H1 (cell line): ENCODE results near the gene GP2. TPM values are rescaled to one million over a fixed set of nuclear protein-coding genes. Genes with fewer than 3 reads are reported as not detected.
A peak's percentile ranks its signal among the peaks of the same experiment; 100 is the strongest.

ENCODE experiments used
- CTCF ChIA-PET: fragments of 300-600 bp; sonication (Branson Sonifier 250); formaldehyde crosslinking; loops from one replicate; lab custom pipeline; 2021; ENCODE audit not compliant: partially characterized antibody; lab: Charles Lee
- POLR2A ChIA-PET: fragments of 300-600 bp; sonication (Branson Sonifier 250); formaldehyde crosslinking; loops from one replicate; lab custom pipeline; 2021; ENCODE audit warnings: inconsistent platforms; ENCODE audit not compliant: partially characterized antibody; lab: Charles Lee
- DNase-seq, 2 experiments: peaks; one replicate each; pipeline versions ENCODE4 v3.0.0 to v3.0.0-alpha.2; 2010 to 2022; ENCODE audit warnings: low spot score in 2 of 2, low read depth in 1 of 2, mixed read lengths in 1 of 2
- FAIRE-seq: peaks from 2 replicates; lab custom pipeline; 2011; peaks lifted over from hg19 to GRCh38; lab: Jason Lieb, UNC
- H2AFZ ChIP-seq: 2 replicates; pipeline ENCODE4 v1.8.1; 2012; ENCODE audit warnings: low read length, inconsistent platforms
- H2AK5ac ChIP-seq: 2 replicates; pipeline ENCODE4 v1.6.1; 2013; ENCODE audit warnings: low read depth, low read length
- H2BK120ac ChIP-seq: replicated peaks from 2 replicates; pipeline ENCODE3; 2013; ENCODE audit warnings: low read depth, low read length, inconsistent platforms
- H2BK12ac ChIP-seq: 2 replicates; pipeline ENCODE4 v1.6.1; 2013; ENCODE audit warnings: low read depth, low read length
- H2BK15ac ChIP-seq: 2 replicates; pipeline ENCODE4 v1.6.1; 2013; ENCODE audit warnings: low read length
- H2BK20ac ChIP-seq: 2 replicates; pipeline ENCODE4 v1.6.1; 2013; ENCODE audit warnings: low read length
- H2BK5ac ChIP-seq: 2 replicates; pipeline ENCODE4 v1.6.1; 2013; ENCODE audit warnings: low read depth, low read length
- H3K14ac ChIP-seq: 2 replicates; pipeline ENCODE4 v1.6.1; 2013; ENCODE audit warnings: inconsistent platforms; ENCODE audit not compliant: insufficient read length
- H3K18ac ChIP-seq: 2 replicates; pipeline ENCODE4 v1.6.1; 2013; ENCODE audit warnings: low read length; ENCODE audit errors: extremely low read depth
- H3K23ac ChIP-seq: 2 replicates; pipeline ENCODE4 v1.6.1; 2013; ENCODE audit warnings: inconsistent platforms; ENCODE audit not compliant: insufficient read length
- H3K23me2 ChIP-seq: 2 replicates; pipeline ENCODE4 v1.6.1; 2013; ENCODE audit warnings: low read depth, low read length
- H3K27ac ChIP-seq: 2 replicates; pipeline ENCODE4 v1.6.1; 2011; ENCODE audit warnings: low read depth, low read length, inconsistent platforms
- H3K27me3 ChIP-seq, 4 experiments: replicated peaks in 1 of 4; 1 replicate in 1 of 4; 2 replicates in 3 of 4; pipeline versions ENCODE4 v1.6.1 to v1.8.1; 2011 to 2013; ENCODE audit warnings: low read length in 3 of 4, mild to moderate bottlenecking in 3 of 4, inconsistent platforms in 2 of 4, mixed read lengths in 2 of 4, moderate library complexity in 1 of 4; ENCODE audit not compliant: control insufficient read depth in 3 of 4, insufficient read depth in 3 of 4; ENCODE audit errors: extremely low read depth in 1 of 4
- H3K36me3 ChIP-seq, 4 experiments: 2 replicates each; pipeline versions ENCODE4 v1.6.1 to v1.8.1; 2011 to 2013; ENCODE audit warnings: mild to moderate bottlenecking in 4 of 4, low read length in 3 of 4, moderate library complexity in 2 of 4, control low read depth in 1 of 4, inconsistent platforms in 1 of 4; ENCODE audit not compliant: insufficient read depth in 4 of 4, control insufficient read depth in 2 of 4
- H3K4ac ChIP-seq: replicated peaks from 2 replicates; pipeline ENCODE3; 2013; ENCODE audit warnings: low read length, low read depth, mixed read lengths, inconsistent platforms; ENCODE audit not compliant: insufficient read length
- H3K4me1 ChIP-seq, 4 experiments: replicated peaks in 1 of 4; 1 replicate in 1 of 4; 2 replicates in 3 of 4; pipeline versions ENCODE4 v1.6.1 to v1.8.1; 2011 to 2013; ENCODE audit warnings: low read length in 3 of 4, inconsistent platforms in 2 of 4, mixed read lengths in 1 of 4; ENCODE audit not compliant: insufficient read depth in 4 of 4, control insufficient read depth in 3 of 4
- H3K4me2 ChIP-seq, 2 experiments: 2 replicates each; pipeline versions ENCODE4 v1.6.1 to v1.8.1; 2011 to 2013; ENCODE audit warnings: low read depth in 2 of 2, low read length in 2 of 2, control low read depth in 1 of 2, inconsistent platforms in 1 of 2, mild to moderate bottlenecking in 1 of 2; ENCODE audit not compliant: insufficient read depth in 1 of 2
- H3K4me3 ChIP-seq, 4 experiments: fragments of 200-600, 300-600 bp in 1 of 4; sonication (generic), shearing (Covaris generic), sonication (Bioruptor Twin) in 1 of 4; 2 replicates each; pipeline versions ENCODE4 v1.5.1 to v1.8.1; 2011 to 2016; ENCODE audit warnings: low read length in 4 of 4, low read depth in 3 of 4, control low read depth in 2 of 4, inconsistent platforms in 2 of 4, mild to moderate bottlenecking in 2 of 4, mixed read lengths in 1 of 4, moderate library complexity in 1 of 4; ENCODE audit not compliant: insufficient read depth in 2 of 4; ENCODE audit errors: extremely low read depth in 1 of 4
- H3K56ac ChIP-seq: replicated peaks from 2 replicates; pipeline ENCODE3; 2013; ENCODE audit warnings: low read depth, mild to moderate bottlenecking, mixed read lengths, low read length, inconsistent platforms; ENCODE audit not compliant: insufficient read length
- H3K79me1 ChIP-seq: 2 replicates; pipeline ENCODE4 v1.6.1; 2013; ENCODE audit warnings: low read depth, low read length, control low read depth
- H3K79me2 ChIP-seq, 2 experiments: 2 replicates each; pipeline versions ENCODE4 v1.6.1 to v1.8.1; 2012 to 2013; ENCODE audit warnings: low read length in 2 of 2, mild to moderate bottlenecking in 2 of 2, inconsistent platforms in 1 of 2; ENCODE audit not compliant: insufficient read depth in 2 of 2, control insufficient read depth in 1 of 2
- H3K9ac ChIP-seq, 4 experiments: replicated peaks in 1 of 4; 1 replicate in 1 of 4; 2 replicates in 3 of 4; pipeline versions ENCODE4 v1.6.1 to v1.8.1; 2011 to 2013; ENCODE audit warnings: low read depth in 3 of 4, low read length in 3 of 4, control low read depth in 2 of 4, mild to moderate bottlenecking in 2 of 4, moderate library complexity in 2 of 4, inconsistent platforms in 1 of 4; ENCODE audit errors: extremely low read depth in 1 of 4
- H3K9me3 ChIP-seq, 2 experiments: 2 replicates each; pipeline versions ENCODE4 v1.6.1 to v1.8.1; 2012 to 2013; ENCODE audit warnings: mild to moderate bottlenecking in 2 of 2, moderate library complexity in 2 of 2, control low read depth in 1 of 2, inconsistent platforms in 1 of 2, low read depth in 1 of 2, low read length in 1 of 2, mixed read lengths in 1 of 2; ENCODE audit not compliant: insufficient read depth in 2 of 2
- H4K20me1 ChIP-seq, 2 experiments: replicated peaks in 1 of 2; 2 replicates each; pipeline versions ENCODE3 to v1.8.1; 2011 to 2013; ENCODE audit warnings: inconsistent platforms in 2 of 2, low read length in 2 of 2, mild to moderate bottlenecking in 1 of 2; ENCODE audit not compliant: insufficient read depth in 2 of 2, control insufficient read depth in 1 of 2
- H4K5ac ChIP-seq: 2 replicates; pipeline ENCODE4 v1.6.1; 2013; ENCODE audit warnings: low read length, low read depth, mixed read lengths, inconsistent platforms; ENCODE audit not compliant: insufficient read length
- H4K8ac ChIP-seq: 2 replicates; pipeline ENCODE4 v1.8.0; 2013; ENCODE audit warnings: mild to moderate bottlenecking, moderate library complexity, low read length, inconsistent platforms; ENCODE audit not compliant: insufficient read depth; ENCODE audit errors: extremely low read depth
- H4K91ac ChIP-seq: replicated peaks from 2 replicates; pipeline ENCODE3; 2013; ENCODE audit warnings: low read length, mixed read lengths, inconsistent platforms; ENCODE audit not compliant: insufficient read length
- BACH1 ChIP-seq: IDR thresholded peaks from 2 replicates; pipeline ENCODE4 v1.6.1; 2012; ENCODE audit warnings: low read length, improper control_type of control experiment
- CREB1 ChIP-seq: IDR thresholded peaks from 2 replicates; pipeline ENCODE4 v1.6.1; 2012; ENCODE audit warnings: inconsistent platforms
- FOSL1 ChIP-seq: IDR thresholded peaks from 2 replicates; pipeline ENCODE4 v1.6.1; 2011; ENCODE audit warnings: mild to moderate bottlenecking, low read depth, low read length, moderate library complexity; ENCODE audit not compliant: insufficient read depth
- GABPA ChIP-seq: IDR thresholded peaks from 2 replicates; pipeline ENCODE4 v1.6.1; 2011; ENCODE audit warnings: mild to moderate bottlenecking, low read length, moderate library complexity, borderline replicate concordance; ENCODE audit not compliant: insufficient read depth
- RBBP5 ChIP-seq: IDR thresholded peaks from 2 replicates; pipeline ENCODE4 v1.7.1; 2012; ENCODE audit warnings: low read depth, mild to moderate bottlenecking, inconsistent platforms, low read length, moderate library complexity, borderline replicate concordance
- SIX5 ChIP-seq: IDR thresholded peaks from 2 replicates; pipeline ENCODE4 v1.6.1; 2011; ENCODE audit warnings: mild to moderate bottlenecking, low read depth, low read length
- TCF12 ChIP-seq: IDR thresholded peaks from 2 replicates; pipeline ENCODE4 v1.6.1; 2011; ENCODE audit warnings: low read depth, mild to moderate bottlenecking, low read length
- YY1 ChIP-seq: IDR thresholded peaks from 2 replicates; pipeline ENCODE4 v1.6.1; 2011; ENCODE audit warnings: low read depth, mild to moderate bottlenecking, low read length
- whole genome bisulfite sequencing, 2 experiments: shearing (Covaris generic) in 1 of 2; methylation state at CpG; one replicate each; pipeline versions ENCODE4 v1.1.6 to v1.1.7; 2013 to 2015; ENCODE audit warnings: low lambda C conversion rate in 2 of 2, mixed read lengths in 2 of 2, inconsistent platforms in 1 of 2, low coverage in 1 of 2, missing lambda C conversion rate in 1 of 2; ENCODE audit not compliant: insufficient replicate concordance in 2 of 2, insufficient coverage in 1 of 2, insufficient read length in 1 of 2; ENCODE audit errors: extremely low coverage in 1 of 2, missing lambda C conversion rate in 1 of 2; 5-methylcytosine and 5-hydroxymethylcytosine counted together
- polyA plus RNA-seq, 7 experiments: library from polyadenylated mRNA; depleted of rRNA in 3 of 7; stranded (reverse) in 5 of 7; unstranded in 2 of 7; fragments of >200 nt in 5 of 7; fragments of 200-250 nt in 2 of 7; gene quantifications; 1 replicate in 5 of 7; 2 replicates in 1 of 7; 4 replicates in 1 of 7; pipeline versions ENCODE4 v1.2.1 to v1.2.3, GENCODE V29; 2011 to 2013; ENCODE audit warnings: missing spikeins in 2 of 7, mixed read lengths in 2 of 7
- total RNA-seq: library from RNA; stranded (reverse); fragmentation: NEBNext Ultra II Directional; extraction: Animal tissue kit (Norgen Biotek cat#: 25700); gene quantifications from 2 replicates; pipeline ENCODE4 v1.2.1, GENCODE V29; 2021
- TF ChIP-seq, protein P1 (sequence below), 3 experiments: IDR thresholded peaks; 1 replicate in 2 of 3; 2 replicates in 1 of 3; pipeline versions ENCODE4 v1.5.1 to v1.6.1; 2011; ENCODE audit warnings: low read length in 3 of 3, mild to moderate bottlenecking in 3 of 3, inconsistent platforms in 2 of 3, low read depth in 1 of 3, moderate library complexity in 1 of 3; ENCODE audit not compliant: insufficient read depth in 1 of 3; ENCODE audit errors: control extremely low read depth in 1 of 3
- TF ChIP-seq, protein P2 (sequence below): IDR thresholded peaks from 2 replicates; pipeline ENCODE4 v1.6.1; 2012; ENCODE audit warnings: inconsistent platforms
- TF ChIP-seq, protein P3 (sequence below): IDR thresholded peaks from 2 replicates; pipeline ENCODE4 v1.6.1; 2011; ENCODE audit warnings: low read depth, mild to moderate bottlenecking, low read length; ENCODE audit not compliant: insufficient read depth

The GP2 gene
- total and polyA plus RNA-seq, 2 of the 8 experiments (the other 6 are each of a cell fraction or from before 2014, with no cell fraction given), result not detected

DNA sequence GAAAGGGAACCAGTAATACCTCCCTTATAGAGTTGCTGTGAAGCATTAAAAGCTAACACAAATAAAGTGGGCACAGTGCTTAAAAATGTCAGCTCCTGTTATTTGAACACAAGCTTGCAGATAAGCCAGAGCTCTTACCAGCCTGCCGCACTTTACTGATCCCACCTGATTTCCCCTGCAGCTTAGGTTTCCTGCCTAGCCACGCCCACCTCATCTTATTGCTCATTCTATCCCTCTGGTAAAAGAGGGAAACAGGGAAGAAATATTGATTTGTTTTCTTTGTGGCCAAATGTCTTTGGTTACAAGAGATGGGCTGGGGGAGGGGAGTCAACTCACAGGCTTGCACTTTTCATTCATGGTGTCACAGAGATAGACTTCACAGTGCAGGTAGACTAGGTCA is 9.6 kb upstream of the GP2 start:
- Histone ChIP-seq H3K27me3 (no peaks in the 10 kb centered on the region), H2AFZ (peak overlapping the region; percentile 19; the same call in 1 of the 2 replicates), H2BK5ac (no peak overlapping the region), H3K18ac (no peak overlapping the region), H4K20me1 (no peaks in the 10 kb centered on the region), H3K23me2 (no peaks in the 10 kb centered on the region), H3K4me1 (peaks cover 0 to 2% (median 0%) of the 10 kb centered on the region in 4 experiments; a peak in 2 of 7 replicates), H3K79me1 (no peaks in the 10 kb centered on the region), H2BK12ac (no peak overlapping the region), H2BK120ac (no peak overlapping the region), H4K8ac (no peak overlapping the region), H4K91ac (no peak overlapping the region), H3K4ac (no peak overlapping the region), H3K14ac (no peak overlapping the region), H3K36me3 (no peaks in the 10 kb centered on the region), H3K4me2 (no peak overlapping the region), H3K56ac (no peak overlapping the region), H3K27ac (no peak overlapping the region), H3K4me3 (no peak overlapping the region), H3K9me3 (no peaks in the 10 kb centered on the region), H2BK15ac (no peak overlapping the region), H3K23ac (no peak overlapping the region), H3K9ac (no peak overlapping the region), H2AK5ac (no peak overlapping the region), H3K79me2 (no peaks in the 10 kb centered on the region), H4K5ac (no peak overlapping the region), H2BK20ac (no peak overlapping the region)
- DNase-seq, result no peak
- ChIA-PET CTCF (interaction anchor here (1.0 to 7.5 kb wide), 6 partner anchors 11 to 438 kb away, joined by 3 to 47 read pairs (median 6); no protein-coding TSS in a partner anchor), POLR2A (no interaction called here)
- FAIRE-seq, result no peak
- 81% methylated on average over 2 of the region's 2 CpGs; no CpG with 5 or more reads in 1 of the 2 experiments for WGBS, 2 experiments
- TF ChIP-seq CREB1 (no peak), TCF12 (no peak), BACH1 (no peak), GABPA (no peak), YY1 (no peak), SIX5 (no peak), FOSL1 (no peak), RBBP5 (no peak)
- TF ChIP-seq, protein P1, sequence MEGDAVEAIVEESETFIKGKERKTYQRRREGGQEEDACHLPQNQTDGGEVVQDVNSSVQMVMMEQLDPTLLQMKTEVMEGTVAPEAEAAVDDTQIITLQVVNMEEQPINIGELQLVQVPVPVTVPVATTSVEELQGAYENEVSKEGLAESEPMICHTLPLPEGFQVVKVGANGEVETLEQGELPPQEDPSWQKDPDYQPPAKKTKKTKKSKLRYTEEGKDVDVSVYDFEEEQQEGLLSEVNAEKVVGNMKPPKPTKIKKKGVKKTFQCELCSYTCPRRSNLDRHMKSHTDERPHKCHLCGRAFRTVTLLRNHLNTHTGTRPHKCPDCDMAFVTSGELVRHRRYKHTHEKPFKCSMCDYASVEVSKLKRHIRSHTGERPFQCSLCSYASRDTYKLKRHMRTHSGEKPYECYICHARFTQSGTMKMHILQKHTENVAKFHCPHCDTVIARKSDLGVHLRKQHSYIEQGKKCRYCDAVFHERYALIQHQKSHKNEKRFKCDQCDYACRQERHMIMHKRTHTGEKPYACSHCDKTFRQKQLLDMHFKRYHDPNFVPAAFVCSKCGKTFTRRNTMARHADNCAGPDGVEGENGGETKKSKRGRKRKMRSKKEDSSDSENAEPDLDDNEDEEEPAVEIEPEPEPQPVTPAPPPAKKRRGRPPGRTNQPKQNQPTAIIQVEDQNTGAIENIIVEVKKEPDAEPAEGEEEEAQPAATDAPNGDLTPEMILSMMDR (IDR thresholded peaks at IDR 0.05; ENCODE audit: control extremely low read depth in 1 of 3, insufficient read depth in 1 of 3, low read depth in 1 of 3, low read length in 3 of 3), result no peak
- TF ChIP-seq, protein P2, sequence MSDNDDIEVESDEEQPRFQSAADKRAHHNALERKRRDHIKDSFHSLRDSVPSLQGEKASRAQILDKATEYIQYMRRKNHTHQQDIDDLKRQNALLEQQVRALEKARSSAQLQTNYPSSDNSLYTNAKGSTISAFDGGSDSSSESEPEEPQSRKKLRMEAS, result no peak
- TF ChIP-seq, protein P3, sequence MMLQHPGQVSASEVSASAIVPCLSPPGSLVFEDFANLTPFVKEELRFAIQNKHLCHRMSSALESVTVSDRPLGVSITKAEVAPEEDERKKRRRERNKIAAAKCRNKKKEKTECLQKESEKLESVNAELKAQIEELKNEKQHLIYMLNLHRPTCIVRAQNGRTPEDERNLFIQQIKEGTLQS, result no peak
